ENCODE measurements around the gene EMC8. TPM values are rescaled to one million over a fixed set of nuclear protein-coding genes. Genes with fewer than 3 reads are reported as not detected.
"Not testable (repeated sequence)": the region's sequence is repeated elsewhere in the genome, so short reads cannot be mapped to it uniquely, and the experiment has no call there.

The EMC8 gene
- total and polyA plus RNA-seq, 2 of the 8 experiments (the other 6 are each of a cell fraction or from before 2014, with no cell fraction given): 52.2 to 69.7 TPM

GRCh38 chr16:85808104-85808503, 8.8 kb upstream of the EMC8 start:
- H2BK15ac ChIP-seq (ENCODE audit: low read length); H3K4me3 ChIP-seq (ENCODE audit: extremely low read depth in 1 of 4, insufficient read depth in 2 of 4, low read depth in 3 of 4, low read length in 4 of 4); H2AFZ ChIP-seq (ENCODE audit: low read length); H3K9me3 ChIP-seq (ENCODE audit: insufficient read depth in 2 of 2, low read depth in 1 of 2, low read length in 1 of 2); H3K23me2 ChIP-seq (ENCODE audit: low read depth, low read length); H3K27me3 ChIP-seq (replicated peaks in 1 of 4; ENCODE audit: control insufficient read depth in 3 of 4, extremely low read depth in 1 of 4, insufficient read depth in 3 of 4, low read length in 3 of 4); H3K79me2 ChIP-seq (ENCODE audit: control insufficient read depth in 1 of 2, insufficient read depth in 2 of 2, low read length in 2 of 2); H2AK5ac ChIP-seq (ENCODE audit: low read depth, low read length); H3K14ac ChIP-seq (ENCODE audit: insufficient read length); CTCF ChIA-PET (ENCODE audit: partially characterized antibody); H4K8ac ChIP-seq (ENCODE audit: extremely low read depth, insufficient read depth, low read length); DNase-seq (ENCODE audit: low read depth in 1 of 2, low spot score in 2 of 2); H4K91ac ChIP-seq (replicated peaks; ENCODE audit: insufficient read length, low read length); FAIRE-seq; H4K5ac ChIP-seq (ENCODE audit: insufficient read length, low read depth, low read length); H4K20me1 ChIP-seq (replicated peaks in 1 of 2; ENCODE audit: control insufficient read depth in 1 of 2, insufficient read depth in 2 of 2, low read length in 2 of 2); H3K9ac ChIP-seq (replicated peaks in 1 of 4; ENCODE audit: extremely low read depth in 1 of 4, low read depth in 3 of 4, low read length in 3 of 4); H3K18ac ChIP-seq (ENCODE audit: extremely low read depth, low read length); H3K56ac ChIP-seq (replicated peaks; ENCODE audit: insufficient read length, low read depth, low read length); H2BK5ac ChIP-seq (ENCODE audit: low read depth, low read length); H2BK12ac ChIP-seq (ENCODE audit: low read depth, low read length); H3K27ac ChIP-seq (ENCODE audit: low read depth, low read length); H3K4me2 ChIP-seq (ENCODE audit: insufficient read depth in 1 of 2, low read depth in 2 of 2, low read length in 2 of 2); H3K4ac ChIP-seq (replicated peaks; ENCODE audit: insufficient read length, low read depth, low read length); H2BK120ac ChIP-seq (replicated peaks; ENCODE audit: low read depth, low read length); H3K4me1 ChIP-seq (replicated peaks in 1 of 4; ENCODE audit: control insufficient read depth in 3 of 4, insufficient read depth in 4 of 4, low read length in 3 of 4); H3K79me1 ChIP-seq (ENCODE audit: low read depth, low read length); H3K23ac ChIP-seq (ENCODE audit: insufficient read length); H2BK20ac ChIP-seq (ENCODE audit: low read length): not testable (repeated sequence)
- POLR2A ChIA-PET (ENCODE audit: partially characterized antibody): interaction anchor here (1.3 kb wide), 1 partner anchor 7 kb away, joined by 4 read pairs; no protein-coding TSS in a partner anchor
- WGBS, 2 experiments (ENCODE audit: extremely low coverage in 1 of 2, insufficient coverage in 1 of 2, insufficient read length in 1 of 2, insufficient replicate concordance in 2 of 2, low coverage in 1 of 2, low lambda C conversion rate in 2 of 2, missing lambda C conversion rate in 1 of 2): 97% methylated on average over 7 of the region's 27 CpGs; no CpG with 5 or more reads in 1 of the 2 experiments
- H3K36me3 ChIP-seq (ENCODE audit: control insufficient read depth in 2 of 4, insufficient read depth in 4 of 4, low read length in 3 of 4): peaks cover 18 to 41% (median 35%) of the 10 kb centered on the region in 4 experiments

GRCh38 chr16:85807340-85807739, 8.0 kb upstream of the EMC8 start:
- not testable (repeated sequence) for H3K14ac ChIP-seq (ENCODE audit: insufficient read length)
- CTCF ChIA-PET (ENCODE audit: partially characterized antibody): interaction anchor here (1.3 kb wide), 1 partner anchor 9 kb away, joined by 4 read pairs; no protein-coding TSS in a partner anchor
- 90% methylated on average over 5 of the region's 6 CpGs; no CpG with 5 or more reads in 1 of the 2 experiments for WGBS, 2 experiments (ENCODE audit: extremely low coverage in 1 of 2, insufficient coverage in 1 of 2, insufficient read length in 1 of 2, insufficient replicate concordance in 2 of 2, low coverage in 1 of 2, low lambda C conversion rate in 2 of 2, missing lambda C conversion rate in 1 of 2)

More at GRCh38 chr16:85807340-85807739, 8.0 kb upstream of the EMC8 start:
- H4K8ac ChIP-seq (ENCODE audit: extremely low read depth, insufficient read depth, low read length); H2BK20ac ChIP-seq (ENCODE audit: low read length); H3K4me3 ChIP-seq (ENCODE audit: extremely low read depth in 1 of 4, insufficient read depth in 2 of 4, low read depth in 3 of 4, low read length in 4 of 4); FAIRE-seq; H4K20me1 ChIP-seq (replicated peaks in 1 of 2; ENCODE audit: control insufficient read depth in 1 of 2, insufficient read depth in 2 of 2, low read length in 2 of 2); H4K91ac ChIP-seq (replicated peaks; ENCODE audit: insufficient read length, low read length); H3K27me3 ChIP-seq (replicated peaks in 1 of 4; ENCODE audit: control insufficient read depth in 3 of 4, extremely low read depth in 1 of 4, insufficient read depth in 3 of 4, low read length in 3 of 4); H2BK12ac ChIP-seq (ENCODE audit: low read depth, low read length); H3K56ac ChIP-seq (replicated peaks; ENCODE audit: insufficient read length, low read depth, low read length); H3K4me2 ChIP-seq (ENCODE audit: insufficient read depth in 1 of 2, low read depth in 2 of 2, low read length in 2 of 2); H2BK120ac ChIP-seq (replicated peaks; ENCODE audit: low read depth, low read length); H3K23me2 ChIP-seq (ENCODE audit: low read depth, low read length); H3K23ac ChIP-seq (ENCODE audit: insufficient read length); H4K5ac ChIP-seq (ENCODE audit: insufficient read length, low read depth, low read length); H3K9ac ChIP-seq (replicated peaks in 1 of 4; ENCODE audit: extremely low read depth in 1 of 4, low read depth in 3 of 4, low read length in 3 of 4); H2BK5ac ChIP-seq (ENCODE audit: low read depth, low read length); H3K4me1 ChIP-seq (replicated peaks in 1 of 4; ENCODE audit: control insufficient read depth in 3 of 4, insufficient read depth in 4 of 4, low read length in 3 of 4); H2AFZ ChIP-seq (ENCODE audit: low read length); H3K4ac ChIP-seq (replicated peaks; ENCODE audit: insufficient read length, low read depth, low read length); H3K27ac ChIP-seq (ENCODE audit: low read depth, low read length); H3K79me1 ChIP-seq (ENCODE audit: low read depth, low read length); DNase-seq (ENCODE audit: low read depth in 1 of 2, low spot score in 2 of 2); H2AK5ac ChIP-seq (ENCODE audit: low read depth, low read length); H3K79me2 ChIP-seq (ENCODE audit: control insufficient read depth in 1 of 2, insufficient read depth in 2 of 2, low read length in 2 of 2); H3K18ac ChIP-seq (ENCODE audit: extremely low read depth, low read length); H3K9me3 ChIP-seq (ENCODE audit: insufficient read depth in 2 of 2, low read depth in 1 of 2, low read length in 1 of 2); H2BK15ac ChIP-seq (ENCODE audit: low read length): not testable (repeated sequence)
- POLR2A ChIA-PET (ENCODE audit: partially characterized antibody): interaction anchor here (1.3 kb wide), 1 partner anchor 16 kb away, joined by 4 read pairs; no protein-coding TSS in a partner anchor
- peaks cover 24 to 46% (median 42%) of the 10 kb centered on the region in 4 experiments for H3K36me3 ChIP-seq (ENCODE audit: control insufficient read depth in 2 of 4, insufficient read depth in 4 of 4, low read length in 3 of 4)

All from H1 (cell line).